Measurements from ENCODE around the gene DEXI.

Gene DEXI

DNA sequence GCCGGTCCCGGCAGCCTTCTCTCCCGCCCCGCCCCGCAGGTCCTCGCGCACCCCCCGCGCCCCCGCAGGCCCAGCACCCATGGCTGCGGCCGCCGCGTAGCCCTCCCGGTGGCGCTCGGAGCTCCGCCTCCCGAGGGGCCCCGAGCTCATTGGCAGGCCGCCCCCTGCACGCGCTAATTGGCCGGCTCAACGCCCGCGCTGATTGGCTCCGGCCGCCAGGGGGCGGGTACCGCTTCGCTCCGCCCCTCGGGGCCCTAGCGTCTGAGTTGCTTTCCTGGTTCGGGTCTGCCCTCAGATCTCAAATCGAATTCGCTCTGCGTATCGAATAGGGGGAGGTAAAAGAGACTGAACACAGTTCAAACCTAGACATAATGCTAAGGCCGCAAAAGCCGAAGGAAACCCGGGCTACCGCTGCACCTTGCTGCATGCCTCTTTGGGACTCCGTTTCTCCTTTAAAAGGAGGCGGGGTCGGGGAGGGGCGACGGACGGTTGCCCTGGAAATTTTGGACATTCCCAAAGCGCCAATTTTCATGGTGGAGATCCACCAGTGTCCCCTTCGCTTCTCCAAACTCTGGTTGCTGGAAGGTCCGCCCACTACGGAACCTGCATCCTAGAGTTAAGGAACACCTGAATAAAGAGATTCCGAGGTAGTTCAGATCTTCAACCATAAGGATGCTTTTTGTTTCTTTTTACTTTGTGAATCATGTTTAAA lies at the start of gene DEXI:
DEXI (minus strand) TSS at position 117 of the 712 bp plus-strand sequence. CDS start 463 bp downstream, outside the sequence.
- peak; percentile 86 to 94 (median 92) for DNase-seq

DNA sequence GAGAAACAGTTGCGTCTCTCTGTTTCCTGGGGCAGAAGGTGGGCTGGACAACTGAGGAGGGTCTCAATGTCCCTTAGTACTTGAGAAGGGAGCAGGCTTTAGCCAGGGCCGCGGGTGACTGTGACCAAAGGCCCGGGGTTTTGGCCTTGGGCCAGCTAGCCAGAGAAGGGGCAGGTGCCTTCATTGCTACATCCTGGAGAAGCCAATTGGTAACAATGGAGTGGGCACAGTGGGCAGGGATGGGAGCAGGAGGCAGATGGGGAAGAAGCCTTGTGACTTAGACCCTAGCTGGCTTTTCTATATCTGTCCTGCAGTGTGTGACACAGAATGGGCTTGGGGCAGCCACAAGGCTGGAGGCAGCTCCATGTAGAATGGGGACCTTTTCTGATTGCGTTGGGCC lies 48.1 kb upstream of the DEXI start:
- no peak for DNase-seq

- no peak for DNase-seq
Observed at GRCh38 chr16:10989559-10989958, 47.3 kb upstream of the DEXI start.

DNA sequence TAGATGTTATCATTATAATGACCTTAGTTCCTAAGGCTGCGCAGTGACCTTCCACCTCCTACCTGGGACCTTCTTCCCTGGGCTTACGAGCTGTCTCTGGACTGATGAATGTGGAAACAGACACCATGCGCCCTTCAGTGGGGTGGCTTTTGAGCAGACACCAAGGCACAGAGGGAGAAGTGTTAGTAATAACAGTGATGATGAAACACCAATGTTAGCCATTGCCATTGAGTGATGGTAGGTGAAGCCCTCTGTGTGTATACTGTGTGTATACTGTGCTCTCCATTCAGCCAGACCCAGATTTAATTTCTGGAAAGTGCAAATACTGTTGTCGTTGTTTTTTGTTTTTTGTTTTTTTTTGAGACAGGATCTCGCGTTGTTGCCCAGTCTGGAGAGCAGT lies 46.6 kb upstream of the DEXI start:
- DNase-seq, result no peak

- DNase-seq, result no peak
Observed at GRCh38 chr16:10988164-10988803, 46.0 kb upstream of the DEXI start.

GRCh38 chr16:10987361-10988163 lies 45.3 kb upstream of the DEXI start:
- peak in 3 of 6 experiments; percentile 9 to 30 (median 25) for DNase-seq

DNA sequence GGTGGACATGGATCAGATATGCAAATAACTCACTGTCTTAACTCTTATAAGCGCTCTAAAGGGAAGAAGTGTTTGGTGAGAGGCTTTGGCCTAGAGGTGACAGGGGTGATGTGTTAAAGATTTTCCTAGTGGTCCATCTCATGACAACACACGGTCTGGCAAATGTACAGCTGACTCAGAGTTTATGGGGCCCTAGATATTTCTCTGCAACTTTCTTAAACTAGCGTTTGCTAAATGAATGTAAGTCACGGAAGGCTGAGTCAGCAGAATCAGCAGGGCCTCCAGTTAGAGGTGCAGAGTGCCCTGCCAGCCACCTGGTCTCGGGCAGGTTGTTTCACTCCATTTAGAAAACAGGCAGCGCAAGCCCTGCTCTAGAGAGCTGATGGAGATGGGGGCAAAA lies 42.2 kb upstream of the DEXI start:
- no peak for DNase-seq

- no peak for DNase-seq
Observed at GRCh38 chr16:10983159-10983558, 40.9 kb upstream of the DEXI start.

DNA sequence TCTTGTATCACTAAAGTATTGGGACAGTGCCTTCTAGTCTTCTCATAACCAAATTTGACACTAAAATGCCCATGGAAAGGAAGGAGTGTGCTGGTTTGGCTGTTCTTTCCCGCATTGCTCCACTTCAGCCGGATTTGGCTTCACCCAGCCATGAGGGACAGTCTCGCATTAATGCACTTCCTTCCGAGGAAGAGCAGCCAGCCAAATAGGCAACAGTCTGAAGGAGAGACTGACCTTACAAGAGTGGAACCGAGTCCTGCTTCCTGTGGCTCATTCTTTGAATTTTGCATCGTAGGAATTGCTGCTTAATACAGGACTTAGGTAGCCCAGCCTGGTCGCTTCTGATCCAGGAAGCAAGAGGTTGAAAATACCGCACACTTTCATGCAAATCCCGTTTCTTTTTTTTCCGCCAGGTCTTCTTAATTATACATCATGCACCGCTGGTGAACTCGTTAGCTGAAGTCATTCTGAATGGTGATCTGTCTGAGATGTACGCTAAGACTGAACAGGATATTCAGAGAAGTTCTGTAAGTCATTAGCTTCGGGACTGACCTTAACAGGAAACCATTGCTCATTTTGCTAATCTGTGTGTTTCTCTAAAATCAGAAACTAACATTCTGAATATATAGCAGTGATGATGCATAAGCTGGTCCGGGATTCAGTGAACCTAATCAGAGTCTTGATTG lies 40.3 kb upstream of the DEXI start:
- DNase-seq, result no peak

DNA sequence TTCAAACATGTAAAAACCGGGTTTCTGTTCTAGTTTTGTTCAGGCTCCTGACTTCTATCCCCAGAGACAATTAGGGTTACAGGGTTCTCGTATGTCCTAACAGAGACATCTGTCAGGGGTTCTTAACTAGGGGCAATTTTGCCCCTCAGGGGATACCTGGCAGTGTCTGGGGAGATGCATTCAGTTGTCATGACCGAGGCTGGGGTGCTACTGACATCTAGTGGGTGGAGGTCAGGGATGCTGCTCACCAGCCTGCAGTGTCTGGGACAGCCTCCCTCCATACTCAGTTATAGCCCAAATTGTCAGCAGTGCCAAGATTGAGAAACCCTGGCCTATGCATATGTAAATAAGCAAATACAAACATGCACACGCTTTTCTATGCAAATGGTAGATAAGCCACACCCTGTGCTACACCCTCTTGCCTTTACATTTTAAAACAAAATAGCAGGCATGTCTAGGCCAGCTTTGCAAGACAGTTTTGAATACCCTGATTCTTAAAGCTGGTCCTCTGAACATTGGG lies 39.5 kb upstream of the DEXI start:
- DNase-seq, result no peak

- DNase-seq, result no peak
Observed at GRCh38 chr16:10980813-10981212, 38.5 kb upstream of the DEXI start.

DNA sequence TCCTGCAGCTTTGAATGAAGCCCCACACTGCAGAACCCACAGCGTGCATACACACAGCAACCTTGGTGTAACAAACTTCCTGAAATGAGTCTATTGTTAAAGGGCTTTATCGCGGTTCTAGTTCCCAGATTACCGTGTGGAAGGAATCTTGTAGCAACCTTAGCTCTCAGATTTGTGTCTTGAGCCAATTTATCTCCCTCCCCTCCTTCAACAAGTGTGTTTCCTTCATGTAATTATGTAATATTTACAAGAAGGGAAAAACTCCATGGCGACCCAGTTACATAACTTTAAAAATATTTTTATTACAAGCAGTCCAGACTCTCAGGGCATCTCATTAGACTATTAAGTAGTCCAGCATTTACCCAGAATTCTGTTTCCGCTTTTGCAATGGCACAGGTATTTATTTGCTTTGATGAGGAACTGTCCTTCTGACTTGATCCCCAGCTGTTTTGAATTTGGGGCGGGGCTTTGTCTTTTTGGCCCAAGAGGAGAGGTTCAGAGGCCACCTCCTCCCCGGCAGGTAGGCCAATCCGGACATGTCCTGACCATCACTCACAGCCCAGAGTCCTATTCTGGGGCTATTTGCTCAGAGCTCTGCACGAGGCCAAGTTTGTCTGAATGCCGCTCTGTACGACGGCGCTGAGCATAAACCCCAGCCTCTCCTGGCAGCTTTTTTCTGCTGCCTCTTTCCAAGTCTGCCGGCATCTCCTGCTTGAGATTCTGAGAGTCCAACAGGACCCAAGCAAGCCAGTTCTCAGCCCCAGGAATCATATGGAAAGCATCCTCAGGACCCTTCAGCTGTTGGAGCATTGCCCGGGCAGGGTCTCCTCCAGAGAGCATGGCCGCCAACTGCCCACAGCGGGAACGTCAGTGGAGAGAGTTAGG lies 37.7 kb upstream of the DEXI start:
- no peak for DNase-seq

GRCh38 chr16:10978871-10979446 lies 36.7 kb upstream of the DEXI start:
- no peak for DNase-seq

GRCh38 chr16:10978124-10978523 lies 35.9 kb upstream of the DEXI start:
- DNase-seq, result no peak

DNA sequence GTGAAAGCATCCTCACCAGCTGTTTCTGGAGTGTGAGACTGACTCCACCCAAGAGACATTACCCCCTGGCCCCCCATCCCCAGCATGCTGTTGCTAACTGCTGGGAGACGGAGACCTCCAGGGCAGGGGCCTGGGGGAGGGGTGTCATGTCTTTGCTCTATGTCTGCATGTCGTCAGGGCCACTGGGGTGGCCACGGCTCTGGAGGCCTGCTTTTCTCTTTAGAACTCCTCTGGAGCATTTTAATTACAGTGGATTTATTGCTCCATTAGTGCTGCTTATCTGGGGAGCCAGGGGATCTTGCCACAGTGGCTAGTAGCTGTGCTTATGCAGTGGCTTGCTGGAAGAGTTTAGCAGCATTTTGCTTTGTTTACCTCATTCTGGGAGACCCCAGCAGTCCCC lies 34.4 kb upstream of the DEXI start:
- no peak for DNase-seq

GRCh38 chr16:10972819-10973464 lies 30.7 kb upstream of the DEXI start:
- no peak for DNase-seq

GRCh38 chr16:10972108-10972818 lies 30.0 kb upstream of the DEXI start:
- no peak for DNase-seq

DNA sequence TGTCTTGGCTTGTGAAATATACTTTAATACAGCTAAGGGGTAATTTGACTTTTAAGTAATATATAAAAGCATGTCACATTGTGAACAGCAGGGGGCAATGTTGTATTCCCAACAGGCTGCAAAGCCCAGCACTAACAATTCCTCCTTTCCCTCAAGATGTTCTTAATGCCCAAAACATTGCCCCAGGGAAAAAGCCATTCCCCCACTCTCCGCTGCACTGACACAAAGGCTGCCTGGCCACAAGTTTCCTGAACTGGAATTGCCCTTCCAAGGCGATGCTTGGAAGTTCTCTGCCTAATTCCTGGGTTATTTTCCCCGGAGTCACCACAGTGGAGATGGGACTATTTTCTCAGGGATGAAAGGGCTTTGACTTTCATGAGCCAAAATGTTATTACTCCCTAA lies 29.3 kb upstream of the DEXI start:
- DNase-seq, result peak in 4 of 6 experiments; percentile 5 to 42 (median 28)

GRCh38 chr16:10970065-10970464 lies 27.8 kb upstream of the DEXI start:
- DNase-seq, result no peak

DNA sequence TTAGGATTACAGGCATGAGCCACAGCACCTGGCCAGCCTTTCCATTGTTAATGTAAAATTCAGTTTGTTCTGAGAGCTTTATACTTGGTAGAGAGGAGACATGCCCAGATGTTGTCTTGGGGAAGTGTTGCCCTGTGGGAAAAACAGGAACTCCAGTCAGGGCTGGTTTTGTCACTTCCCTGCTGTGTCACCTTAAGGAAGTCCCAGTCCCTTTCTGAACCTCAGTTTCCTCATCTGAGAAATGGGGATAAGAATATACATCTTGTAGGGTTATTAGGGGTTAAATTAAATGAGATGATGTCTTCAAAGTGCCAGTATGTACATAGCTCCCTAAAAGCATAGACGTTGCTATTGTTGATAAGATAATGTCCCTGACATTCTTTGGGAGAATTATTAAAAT lies 27.3 kb upstream of the DEXI start:
- no peak for DNase-seq

Data from stimulated activated naive CD4-positive, alpha-beta T cell (primary cell).